GM12801 (cell line): ENCODE results near the gene RNF208.

Experiments used
- CTCF ChIP-seq: IDR thresholded peaks from one replicate; pipeline ENCODE4 v1.5.1; 2011; ENCODE audit warnings: control low read depth; ENCODE audit not compliant: insufficient read length; ENCODE audit errors: extremely low read depth

Gene RNF208

DNA sequence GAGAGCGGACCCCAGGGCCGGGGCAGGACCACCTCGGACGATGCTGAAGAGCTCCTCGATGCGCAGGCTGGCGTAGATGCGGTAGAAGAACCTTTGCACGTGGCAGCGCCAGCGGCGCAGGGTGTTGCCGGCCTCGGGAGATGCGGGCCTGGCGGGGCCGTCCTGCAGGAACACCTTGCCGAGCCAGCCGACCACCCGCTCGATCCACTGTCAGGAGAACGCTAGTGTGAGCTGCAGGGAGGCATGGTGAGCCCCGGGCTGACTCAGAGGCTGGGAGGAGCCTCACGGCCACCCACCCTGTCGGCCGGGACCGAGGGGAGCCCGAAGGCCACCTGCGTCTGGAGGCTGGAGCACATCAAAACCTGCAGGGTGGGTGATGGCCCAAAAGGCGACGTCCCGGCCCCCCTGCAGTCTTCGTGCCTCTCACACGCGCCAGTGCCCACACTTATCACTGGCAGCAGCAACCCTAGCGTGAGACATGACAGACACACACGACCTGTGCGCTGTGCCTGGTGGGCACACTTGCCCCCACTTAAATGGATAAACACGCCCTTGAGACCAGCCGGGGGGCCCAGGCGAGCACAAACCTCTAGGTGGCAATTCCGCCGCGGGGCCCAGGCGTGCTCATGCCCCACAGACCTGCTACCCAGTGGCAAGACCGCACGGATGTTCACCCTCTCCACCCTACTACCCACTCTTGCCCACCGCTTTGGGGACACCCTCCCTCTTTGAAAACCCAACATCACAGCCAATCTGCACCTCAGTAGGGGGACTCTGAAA, 37.0 kb downstream of the RNF208 start:
- no peak for TF ChIP-seq CTCF

GRCh38 chr9:137183980-137184595, 38.0 kb downstream of the RNF208 start:
- TF ChIP-seq CTCF, result no peak

DNA sequence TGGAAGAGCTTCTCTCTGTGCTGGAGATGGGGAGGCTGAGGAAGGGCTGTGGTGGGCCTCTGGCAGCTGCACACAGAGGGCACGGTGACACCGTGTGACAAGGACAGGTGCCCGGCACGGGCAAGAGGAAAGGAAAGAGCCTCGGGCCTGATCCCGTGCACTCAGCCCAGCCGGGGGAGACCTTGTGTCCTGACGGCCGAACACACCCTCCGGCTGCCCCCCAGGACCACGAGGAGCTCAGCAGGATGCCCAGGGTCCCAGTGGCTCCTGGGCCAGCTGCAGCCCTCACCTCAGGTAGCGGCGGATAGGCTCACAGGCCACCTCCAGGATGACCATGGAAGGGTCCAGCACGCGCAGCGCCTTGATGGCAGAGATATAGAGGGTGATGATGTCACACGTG, 39.2 kb downstream of the RNF208 start:
- TF ChIP-seq CTCF, result no peak

DNA sequence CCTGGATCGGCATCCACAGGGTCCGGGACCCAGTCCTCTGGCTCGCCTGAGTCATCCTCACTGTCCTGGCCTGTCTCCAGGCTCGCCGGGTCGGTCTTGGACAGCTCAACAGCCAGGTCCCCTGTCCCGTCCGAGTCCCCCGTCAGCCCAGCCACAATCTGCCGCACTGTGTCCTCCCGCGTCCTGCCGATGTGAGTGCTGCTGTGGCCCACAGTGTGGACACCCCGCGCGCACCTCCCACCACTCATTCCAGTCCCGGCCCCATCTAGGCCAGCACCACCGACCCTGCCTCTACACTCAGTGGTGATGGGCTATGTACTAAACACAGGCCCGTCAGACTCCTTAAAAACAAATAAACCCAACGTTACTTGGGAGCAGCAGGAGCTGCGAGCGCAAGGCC, 40.4 kb downstream of the RNF208 start:
- no peak for TF ChIP-seq CTCF

DNA sequence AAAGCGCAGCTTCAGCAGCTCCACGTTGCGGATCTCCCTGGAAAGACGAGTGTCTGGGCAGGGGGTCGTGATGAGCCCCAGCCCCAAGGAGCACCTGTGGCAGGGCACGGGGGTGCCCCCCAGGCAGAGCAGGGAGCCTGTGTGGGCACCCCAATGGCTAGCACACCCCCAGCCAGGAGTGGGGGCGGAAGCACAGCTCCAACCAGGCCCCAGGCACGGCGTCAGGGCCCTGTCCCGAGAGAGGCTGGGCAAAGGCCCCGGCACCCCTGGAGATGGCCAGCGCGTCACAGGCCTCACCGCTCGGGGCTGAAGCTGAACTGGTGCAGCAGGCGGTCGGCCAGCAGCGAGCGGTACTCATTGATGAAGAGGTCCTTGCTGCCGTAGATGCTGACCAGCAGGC, 41.5 kb downstream of the RNF208 start:
- TF ChIP-seq CTCF, result no peak

- no peak for TF ChIP-seq CTCF
Observed at GRCh38 chr9:137179761-137180160, 42.3 kb downstream of the RNF208 start.

GRCh38 chr9:137178939-137179630, 43.0 kb downstream of the RNF208 start:
- TF ChIP-seq CTCF, result no peak
